GM12875 (cell line): ENCODE data around the gene RGS12.

Experiments used
- H3K4me3 ChIP-seq: one replicate; pipeline ENCODE4 v1.5.1; 2011; ENCODE audit warnings: low read depth, low read length, control low read depth
- CTCF ChIP-seq: IDR thresholded peaks from 2 replicates; pipeline ENCODE4 v1.5.1; 2011; ENCODE audit warnings: low read depth, mild to moderate bottlenecking, control low read depth, inconsistent platforms, low read length, moderate library complexity, borderline replicate concordance; ENCODE audit not compliant: insufficient read depth

RGS12 gene

GRCh38 chr4:3288571-3289094 is 4.2 kb upstream of the RGS12 start:
- no peak for TF ChIP-seq CTCF
- H3K4me3 ChIP-seq, result no peak overlapping the region

DNA sequence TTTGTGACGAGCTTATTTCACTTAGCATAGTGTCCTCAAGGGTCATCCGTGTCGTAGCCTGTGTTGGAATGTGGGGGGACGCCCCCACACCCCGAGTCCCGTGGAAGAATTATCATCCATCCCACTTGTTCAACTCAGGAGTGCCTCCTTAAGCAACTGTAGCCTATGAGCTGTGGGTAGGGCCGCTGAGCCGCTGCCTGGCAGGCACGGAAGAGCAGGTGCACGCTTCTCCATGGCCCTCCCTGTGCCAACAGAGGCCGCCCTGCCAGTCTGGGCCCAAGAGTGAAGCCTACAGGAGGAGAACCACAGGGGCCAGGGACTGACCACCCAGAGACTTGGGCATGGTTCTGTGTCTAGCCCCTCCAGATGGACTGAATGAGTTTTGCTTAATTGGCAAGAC is 2.3 kb upstream of the RGS12 start:
- no peak for TF ChIP-seq CTCF

DNA sequence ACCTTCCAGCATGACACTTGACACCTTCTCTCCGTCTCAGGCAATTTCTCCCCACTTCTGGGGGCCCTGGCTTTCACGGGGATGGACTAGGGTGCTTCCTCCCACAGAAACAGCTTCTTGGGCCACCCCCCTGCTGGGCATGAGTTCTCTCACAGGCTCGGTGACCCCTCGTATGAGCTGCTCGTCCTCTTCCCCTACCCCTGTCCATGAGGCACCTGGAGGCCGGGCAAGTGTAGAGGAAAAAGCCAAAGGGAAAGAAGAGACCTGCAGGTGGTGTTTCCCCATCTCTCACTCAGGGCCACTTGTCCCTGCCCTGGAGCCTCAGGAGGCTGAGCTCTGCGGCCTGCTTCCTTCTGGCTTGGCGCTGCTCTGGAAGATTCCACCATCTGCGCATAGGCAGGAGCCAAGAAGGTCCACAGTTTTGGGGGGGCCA is 1.9 kb upstream of the RGS12 start:
- TF ChIP-seq CTCF, result no peak
- H3K4me3 ChIP-seq, result no peak overlapping the region

More for the DNA sequence above, 2.3 kb upstream of the RGS12 start:
- H3K4me3 ChIP-seq, result no peak overlapping the region

GRCh38 chr4:3291411-3291968 is 1.3 kb upstream of the RGS12 start:
- TF ChIP-seq CTCF, result no peak
- no peak overlapping the region for H3K4me3 ChIP-seq

DNA sequence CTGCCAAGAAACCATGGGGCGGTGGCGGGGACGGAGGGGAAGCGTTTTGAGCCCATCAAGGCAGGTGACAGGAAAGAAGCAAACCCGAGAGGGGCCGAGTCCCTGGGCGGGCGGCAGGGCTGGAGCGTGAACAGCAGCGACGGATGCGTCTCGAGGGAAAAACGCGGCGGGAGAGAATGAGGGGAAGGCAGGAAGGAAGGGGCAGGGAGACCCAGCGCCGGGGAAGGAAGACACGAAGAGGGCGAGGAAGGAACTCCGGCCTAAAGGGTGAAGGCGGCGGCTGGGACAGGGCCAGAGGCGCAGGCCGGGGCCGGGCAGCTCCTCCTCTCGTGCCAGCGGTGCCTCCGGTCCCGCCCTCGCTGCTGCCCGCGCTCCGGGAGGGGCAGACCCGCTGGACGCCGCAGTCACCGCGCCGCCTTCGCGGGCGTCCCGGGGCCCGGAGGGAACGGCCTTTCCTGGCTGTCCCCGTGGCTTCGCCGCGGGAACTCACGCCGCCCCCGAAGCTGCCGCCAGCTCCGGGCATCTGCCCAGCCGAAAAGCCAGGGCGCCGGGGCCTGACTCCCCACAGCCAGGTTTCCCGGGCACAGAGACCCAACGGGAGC is 751 bp upstream of the RGS12 start:
- peak overlapping the region; percentile 71 for H3K4me3 ChIP-seq
- no peak for TF ChIP-seq CTCF

DNA sequence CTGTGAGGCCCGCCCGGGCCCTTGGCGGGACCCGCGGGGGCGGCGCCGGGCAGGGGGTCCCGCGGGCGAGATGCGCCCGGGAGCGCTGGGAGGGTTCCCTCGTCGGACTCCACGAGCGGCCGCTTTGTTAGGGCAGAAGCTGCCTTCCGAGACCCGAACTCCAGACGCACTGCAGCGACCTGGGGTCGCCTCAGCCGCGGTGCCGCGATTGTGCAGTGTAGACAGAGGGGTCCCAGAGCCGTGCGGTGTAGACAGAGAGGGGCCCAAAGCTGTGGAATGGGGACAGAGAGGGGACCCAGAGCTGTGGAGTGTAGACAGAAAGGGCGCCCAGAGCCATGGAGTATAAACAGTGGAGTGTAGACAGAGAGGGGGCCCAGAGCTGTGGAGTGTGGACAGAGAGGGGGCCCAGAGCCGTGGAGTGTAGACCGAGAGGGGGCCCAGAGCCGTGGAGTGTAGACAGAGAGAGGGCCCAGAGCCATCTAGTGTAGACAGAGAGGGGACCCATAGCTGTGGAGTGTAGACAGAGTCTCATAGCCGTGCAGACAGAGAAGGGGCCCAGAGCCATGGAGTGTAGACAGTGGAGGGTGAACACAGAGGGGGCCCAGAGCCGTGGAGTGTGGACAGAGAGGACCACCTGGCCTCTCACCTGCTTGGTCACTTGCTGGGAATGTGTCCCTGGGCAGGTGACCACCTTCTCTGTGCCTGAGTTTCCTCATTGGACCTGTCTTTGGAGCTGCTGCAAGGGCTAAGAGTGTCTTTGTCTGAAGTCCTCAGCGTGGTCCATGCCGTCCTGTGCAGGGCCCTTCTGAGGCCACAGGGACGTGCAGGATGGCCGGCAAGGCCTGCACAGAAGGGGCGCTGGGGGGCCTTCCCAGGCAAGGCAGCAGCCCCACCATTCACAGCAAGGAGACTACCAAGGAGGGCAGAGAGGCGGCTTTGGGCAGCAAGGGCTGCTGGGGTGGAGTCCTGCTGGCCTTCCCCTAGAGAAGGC is 875 bp downstream of the RGS12 start:
- TF ChIP-seq CTCF, result no peak
- no peak overlapping the region for H3K4me3 ChIP-seq
